ENCODE measurements around the gene KATNBL1.

The KATNBL1 gene, protein sequence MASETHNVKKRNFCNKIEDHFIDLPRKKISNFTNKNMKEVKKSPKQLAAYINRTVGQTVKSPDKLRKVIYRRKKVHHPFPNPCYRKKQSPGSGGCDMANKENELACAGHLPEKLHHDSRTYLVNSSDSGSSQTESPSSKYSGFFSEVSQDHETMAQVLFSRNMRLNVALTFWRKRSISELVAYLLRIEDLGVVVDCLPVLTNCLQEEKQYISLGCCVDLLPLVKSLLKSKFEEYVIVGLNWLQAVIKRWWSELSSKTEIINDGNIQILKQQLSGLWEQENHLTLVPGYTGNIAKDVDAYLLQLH

GRCh38 chr15:34209421-34210282, at the start of gene KATNBL1:
Gene KATNBL1 (minus strand): TSS chr15:34210096. CDS start chr15:34163676, 46,420 bp downstream.
- peak; percentile 98 for DNase-seq

DNA sequence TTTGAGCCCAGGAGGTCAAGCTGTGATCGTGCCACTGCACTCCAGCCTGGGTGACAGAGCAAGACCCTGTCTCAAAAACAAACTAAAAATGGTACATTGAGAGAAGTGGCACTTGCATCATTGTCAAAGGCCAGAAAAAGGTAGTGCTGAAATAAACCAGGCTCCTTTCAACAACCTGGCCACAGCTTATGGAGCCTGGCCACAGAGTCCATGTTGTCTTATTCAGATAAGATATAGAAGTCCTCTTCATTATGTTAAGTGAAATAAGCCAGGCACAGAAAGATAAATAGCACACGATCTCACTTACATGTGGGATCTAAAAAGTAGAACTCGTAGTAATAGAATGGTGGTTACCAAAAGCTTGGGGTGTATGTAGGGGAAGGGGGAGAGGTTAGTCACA, 49.7 kb upstream of the KATNBL1 start:
- peak; percentile 62 for DNase-seq

DNA sequence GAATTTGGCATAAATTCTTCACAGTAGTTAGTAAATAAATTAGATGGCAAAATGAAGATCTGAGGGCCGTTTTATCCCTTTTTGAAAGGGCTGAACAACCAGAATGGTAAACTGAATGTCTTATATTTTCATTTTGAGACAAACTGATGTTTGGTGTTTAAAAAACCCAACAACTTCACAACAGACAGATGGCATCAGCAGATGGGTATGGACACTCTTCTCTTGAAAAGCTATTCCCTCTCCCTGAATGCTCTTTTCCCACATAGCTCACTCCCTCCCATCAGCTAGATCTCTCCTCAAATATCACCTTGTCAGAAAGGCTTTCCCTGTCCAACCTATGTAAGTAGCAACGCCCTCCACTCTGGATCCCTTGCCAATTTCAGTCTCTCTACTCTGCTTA, 48.3 kb upstream of the KATNBL1 start:
- no peak for DNase-seq

GRCh38 chr15:34252545-34252944, 42.6 kb upstream of the KATNBL1 start:
- peak; percentile 55 for DNase-seq

DNA sequence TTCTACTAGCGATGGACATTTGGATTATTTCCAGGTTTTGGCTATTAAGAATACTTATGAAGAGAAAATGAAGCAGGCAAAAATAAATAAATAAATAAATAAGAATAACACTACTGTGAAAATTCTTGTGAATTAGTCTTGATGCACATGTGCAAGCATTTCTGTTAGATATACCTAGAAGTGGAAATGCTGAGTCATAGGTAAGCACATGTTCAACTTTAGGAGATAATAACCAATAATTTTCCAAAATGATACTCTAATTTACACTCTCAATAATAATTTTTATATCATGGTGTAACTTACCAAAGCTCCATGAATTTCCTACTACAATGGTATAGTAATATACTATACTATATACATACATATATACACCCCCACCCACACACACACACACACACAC, 38.3 kb upstream of the KATNBL1 start:
- DNase-seq, result peak; percentile 16

DNA sequence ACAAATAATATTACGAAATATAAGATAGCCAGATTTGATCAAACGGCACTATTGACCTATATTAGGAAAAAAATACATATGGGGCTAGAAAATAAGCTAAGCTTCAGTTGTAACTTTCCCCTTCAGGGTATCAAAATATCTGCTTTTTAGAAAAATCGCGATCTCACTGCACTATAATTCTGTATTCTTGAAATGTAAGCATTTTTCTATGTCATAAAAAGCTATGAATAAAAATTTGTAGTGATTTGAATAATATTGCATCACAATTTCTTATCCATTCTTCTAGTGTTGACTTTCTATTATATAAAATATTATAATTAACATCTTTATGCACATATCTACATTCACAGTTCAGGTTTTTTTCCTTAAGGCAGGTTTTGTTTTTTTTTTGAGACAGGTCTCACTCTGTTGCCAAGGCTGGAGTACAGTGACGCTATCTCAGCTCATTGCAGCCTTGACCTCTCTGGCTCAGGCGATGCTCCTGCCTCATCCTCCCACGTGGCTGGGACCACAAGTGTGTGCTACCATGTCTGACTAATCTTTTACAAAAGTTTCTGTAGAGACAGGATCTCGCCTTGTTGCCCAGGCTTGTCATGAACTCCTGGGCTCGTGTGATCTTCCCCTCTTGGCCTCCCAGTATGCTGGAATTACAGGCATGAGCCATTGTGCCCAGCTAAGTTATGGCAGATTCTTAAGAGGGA, 36.5 kb upstream of the KATNBL1 start:
- DNase-seq, result no peak

- DNase-seq, result no peak
These were observed 33.3 kb upstream of the KATNBL1 start for GRCh38 chr15:34243226-34243625.

GRCh38 chr15:34242331-34242710, 32.4 kb upstream of the KATNBL1 start:
- no peak for DNase-seq

GRCh38 chr15:34241376-34242330, 31.8 kb upstream of the KATNBL1 start:
- peak; percentile 71 for DNase-seq

GRCh38 chr15:34240537-34240936, 30.6 kb upstream of the KATNBL1 start:
- DNase-seq, result no peak

DNA sequence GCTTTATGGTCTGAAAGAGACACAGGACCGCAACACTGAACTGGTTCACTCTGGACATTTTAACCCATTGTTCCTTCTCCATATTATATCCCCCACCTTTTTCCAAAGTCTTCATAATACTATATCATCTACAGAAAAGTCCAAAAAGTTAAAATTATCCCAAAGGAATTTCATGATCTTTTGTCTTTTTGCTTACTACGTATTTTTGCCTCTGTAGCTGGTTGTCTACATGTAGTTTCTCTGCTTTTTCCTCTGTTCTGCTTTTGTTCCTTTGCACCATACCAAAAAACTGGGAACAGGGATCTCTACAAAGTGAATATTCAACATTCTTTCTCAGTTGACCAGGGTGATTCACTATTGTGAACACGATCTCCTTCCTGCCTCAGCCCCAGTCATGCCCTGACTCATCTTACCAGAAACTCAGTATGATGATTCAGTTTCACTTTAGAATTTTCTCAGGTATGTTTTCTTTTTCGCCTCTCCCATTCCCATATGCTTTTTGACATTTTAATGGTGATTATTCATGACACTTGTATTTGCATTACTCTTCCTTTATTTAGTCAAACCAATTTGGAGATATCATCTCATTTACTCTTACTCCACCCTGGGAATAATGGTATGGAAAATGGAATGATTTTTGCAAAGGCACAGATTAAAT, 29.4 kb upstream of the KATNBL1 start:
- DNase-seq, result no peak

DNA sequence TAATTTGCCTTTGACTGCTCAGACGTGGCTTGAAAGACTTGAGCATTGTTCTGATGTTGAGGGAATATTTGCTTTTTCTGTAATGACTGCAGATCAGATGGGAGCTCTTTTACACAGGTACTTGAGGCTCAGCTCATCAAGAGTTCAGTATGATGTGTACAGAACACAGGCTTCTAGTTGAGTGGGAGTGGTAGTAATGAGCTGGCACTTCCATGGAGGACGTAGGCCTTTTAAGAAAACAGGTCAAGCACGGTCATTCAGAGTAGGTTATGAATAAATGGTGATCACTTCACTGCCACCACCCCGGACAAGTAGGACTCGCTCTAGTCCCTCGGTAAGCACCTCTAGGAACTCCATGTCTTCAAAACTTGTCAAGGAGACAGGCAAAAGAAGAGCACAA, 23.7 kb upstream of the KATNBL1 start:
- no peak for DNase-seq

GRCh38 chr15:34223904-34224596, 14.2 kb upstream of the KATNBL1 start:
- peak; percentile 76 for DNase-seq

DNA sequence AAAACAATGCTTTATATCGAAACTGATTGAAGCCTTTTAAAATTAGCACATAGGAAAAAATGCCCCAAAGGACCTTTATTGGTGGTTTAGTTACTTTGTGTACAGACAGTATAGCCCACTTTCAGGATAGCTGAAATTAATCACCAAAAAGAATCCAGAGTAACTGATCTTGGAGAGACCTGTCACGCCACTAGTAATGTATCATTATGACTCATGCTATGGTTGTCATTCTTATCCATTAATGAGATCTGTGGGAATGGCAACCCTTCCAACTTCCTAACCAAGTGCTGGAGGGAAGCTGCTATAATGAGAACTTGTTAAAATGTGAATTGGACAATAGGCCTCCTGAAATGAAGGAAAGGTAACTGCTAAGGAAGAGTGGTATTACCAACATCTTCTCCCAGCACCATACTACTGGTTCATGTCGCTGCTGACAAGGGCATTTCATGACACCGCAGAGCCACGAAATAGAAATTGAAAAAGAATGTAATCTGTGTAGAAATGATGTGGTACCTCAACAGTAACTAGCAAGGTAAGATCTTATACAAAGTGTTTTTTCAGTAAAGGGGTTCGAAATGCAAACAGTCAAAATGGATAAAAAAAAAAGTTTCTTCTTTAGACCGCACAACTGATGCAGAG, 7.8 kb upstream of the KATNBL1 start:
- DNase-seq, result no peak

DNA sequence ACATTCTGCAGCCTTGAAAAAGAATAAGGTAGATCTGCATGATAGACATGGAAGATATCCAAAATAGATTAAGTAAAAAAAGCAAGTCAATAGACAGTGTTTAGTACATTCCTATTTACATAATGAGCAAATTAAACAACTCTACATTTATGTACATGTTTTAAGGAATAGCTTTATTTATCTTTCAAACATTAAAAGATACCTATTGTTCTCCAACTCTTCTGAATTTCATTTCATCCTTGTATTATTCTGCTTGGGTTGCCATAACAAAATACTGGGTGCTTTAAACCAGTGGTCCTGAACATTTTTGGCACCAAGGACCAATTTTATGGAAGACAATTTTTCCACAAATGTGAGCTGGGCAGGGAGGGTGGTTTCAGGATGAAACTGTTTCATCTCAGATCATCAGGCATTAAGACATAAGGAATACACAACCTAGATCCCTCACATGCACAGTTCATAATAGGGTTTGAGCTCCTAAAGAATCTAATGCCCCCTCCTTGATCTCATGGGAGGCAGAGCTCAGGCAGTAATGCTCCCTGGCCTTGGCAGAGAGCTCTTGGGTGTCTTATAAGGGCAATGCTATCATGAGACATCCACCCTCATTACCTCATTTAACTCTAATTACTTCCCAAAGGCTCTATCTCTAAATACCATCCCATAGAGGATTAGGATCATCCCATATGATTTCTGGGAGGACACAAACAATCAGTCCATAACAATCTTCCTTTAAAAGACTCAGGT, 6.8 kb upstream of the KATNBL1 start:
- no peak for DNase-seq

- DNase-seq, result no peak
These were observed 4.2 kb upstream of the KATNBL1 start for GRCh38 chr15:34214135-34214534.

DNA sequence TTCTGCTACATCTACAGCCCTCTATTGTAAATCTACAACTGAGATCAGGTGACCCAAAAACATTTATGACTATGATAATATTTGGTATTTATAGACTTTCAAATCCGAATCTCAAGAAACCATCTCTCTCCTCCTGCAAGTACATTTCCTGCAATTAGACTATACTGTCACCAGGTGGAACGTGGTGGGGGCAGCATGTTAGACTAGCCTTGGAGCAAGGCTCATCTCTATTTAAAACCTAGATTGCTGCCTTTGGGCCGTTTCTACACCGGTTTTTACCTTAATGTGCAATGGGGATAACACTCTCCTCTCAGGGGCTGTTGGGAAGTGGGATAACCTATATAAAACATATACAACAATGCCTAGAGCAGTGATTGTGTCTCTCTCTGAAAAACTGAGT, 3.8 kb upstream of the KATNBL1 start:
- DNase-seq, result no peak

DNA sequence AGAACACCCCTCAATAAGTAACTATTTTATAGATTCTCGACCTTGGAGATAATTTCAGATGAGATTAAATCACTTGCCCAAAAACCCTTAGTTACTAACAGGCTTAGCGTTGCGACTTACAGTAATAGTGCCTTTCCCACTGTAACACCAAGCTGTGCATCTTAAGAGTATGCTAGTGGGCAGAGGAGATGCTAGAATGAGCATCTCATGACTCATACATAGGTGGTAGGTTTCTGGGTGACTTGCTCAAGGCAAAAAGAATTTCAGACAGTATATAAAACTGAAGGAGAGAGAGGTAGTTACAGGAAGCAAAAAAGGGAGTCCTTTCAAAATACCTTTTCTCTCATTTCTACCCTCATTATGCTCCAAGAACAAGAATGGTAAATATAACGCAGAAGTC, 3.9 kb downstream of the KATNBL1 start:
- DNase-seq, result no peak

DNA sequence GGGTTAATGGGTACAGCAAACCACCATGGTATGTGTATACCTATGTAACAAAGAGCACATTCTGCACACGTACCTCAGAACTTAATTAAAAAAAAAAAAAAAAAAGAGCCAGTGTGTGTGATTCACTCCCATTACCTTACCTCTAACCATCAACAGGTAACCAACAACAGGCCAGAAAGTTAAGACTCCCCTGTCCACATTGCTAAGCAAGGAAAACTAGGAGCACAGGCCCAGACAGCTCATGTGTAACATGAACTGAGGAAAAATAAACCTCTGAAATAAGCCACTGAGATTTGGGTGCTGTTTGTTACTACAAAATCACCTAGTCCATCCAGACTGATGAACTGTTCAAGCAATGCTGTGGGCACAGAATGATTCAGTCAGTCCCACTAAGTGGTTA, 6.0 kb downstream of the KATNBL1 start:
- no peak for DNase-seq

DNA sequence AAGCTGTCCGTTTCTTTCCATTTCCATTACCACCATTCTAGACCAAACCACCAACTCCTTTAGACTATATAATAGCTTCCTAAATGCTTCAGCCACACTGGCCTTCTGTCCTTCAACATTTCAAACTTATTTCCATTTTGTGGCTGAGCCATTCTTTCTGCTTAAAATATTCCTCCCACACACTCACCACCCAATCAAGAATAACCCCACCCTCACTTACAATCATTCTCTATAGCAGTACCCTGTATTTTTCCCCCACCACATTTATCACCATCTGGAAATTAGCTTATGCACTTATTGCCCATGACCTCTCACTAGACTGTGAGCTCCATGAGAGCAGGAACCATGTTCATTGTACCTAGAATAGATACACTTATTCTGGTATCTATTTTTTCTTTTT, 6.6 kb downstream of the KATNBL1 start:
- no peak for DNase-seq
